HL-60 (cell line): ENCODE data around the gene FARSB.

Source experiments
- DNase-seq, 2 experiments: peaks; one replicate each; pipeline ENCODE4 v3.0.0-alpha.2; 2010 to 2020; ENCODE audit warnings: low read depth in 1 of 2, low spot score in 1 of 2
- H3K27ac ChIP-seq: fragments of 250-450 bp; sonication (Bioruptor Pico); replicated peaks from 2 replicates; pipeline ENCODE4 v1.5.1; 2020; ENCODE audit warnings: mild to moderate bottlenecking, moderate library complexity
- H3K27me3 ChIP-seq: fragments of 250-450 bp; sonication (Bioruptor Pico); 2 replicates; pipeline ENCODE4 v1.5.1; 2021; ENCODE audit warnings: mild to moderate bottlenecking, moderate library complexity; ENCODE audit not compliant: insufficient read depth, poor library complexity, severe bottlenecking
- H3K4me3 ChIP-seq: replicated peaks from 2 replicates; pipeline ENCODE4 v1.5.1; 2011; ENCODE audit warnings: mild to moderate bottlenecking, control low read depth, low read length; ENCODE audit not compliant: insufficient read depth
- CTCF ChIP-seq: IDR thresholded peaks from one replicate; pipeline ENCODE4 v1.5.1; 2011; ENCODE audit warnings: low read length, control low read depth, inconsistent platforms; ENCODE audit not compliant: insufficient read depth
- GABPA ChIP-seq: IDR thresholded peaks from 2 replicates; pipeline ENCODE4 v1.6.1; 2012; ENCODE audit warnings: low read depth
- POLR2AphosphoS5 ChIP-seq: IDR thresholded peaks from 2 replicates; pipeline ENCODE4 v1.6.1; 2012; ENCODE audit warnings: low read depth
- REST ChIP-seq: IDR thresholded peaks from 2 replicates; pipeline ENCODE4 v1.6.1; 2012; ENCODE audit warnings: low read depth; ENCODE audit not compliant: insufficient replicate concordance
- SPI1 ChIP-seq: IDR thresholded peaks from 2 replicates; pipeline ENCODE4 v1.6.1; 2012; ENCODE audit warnings: low read depth, mild to moderate bottlenecking, borderline replicate concordance

Gene FARSB

DNA sequence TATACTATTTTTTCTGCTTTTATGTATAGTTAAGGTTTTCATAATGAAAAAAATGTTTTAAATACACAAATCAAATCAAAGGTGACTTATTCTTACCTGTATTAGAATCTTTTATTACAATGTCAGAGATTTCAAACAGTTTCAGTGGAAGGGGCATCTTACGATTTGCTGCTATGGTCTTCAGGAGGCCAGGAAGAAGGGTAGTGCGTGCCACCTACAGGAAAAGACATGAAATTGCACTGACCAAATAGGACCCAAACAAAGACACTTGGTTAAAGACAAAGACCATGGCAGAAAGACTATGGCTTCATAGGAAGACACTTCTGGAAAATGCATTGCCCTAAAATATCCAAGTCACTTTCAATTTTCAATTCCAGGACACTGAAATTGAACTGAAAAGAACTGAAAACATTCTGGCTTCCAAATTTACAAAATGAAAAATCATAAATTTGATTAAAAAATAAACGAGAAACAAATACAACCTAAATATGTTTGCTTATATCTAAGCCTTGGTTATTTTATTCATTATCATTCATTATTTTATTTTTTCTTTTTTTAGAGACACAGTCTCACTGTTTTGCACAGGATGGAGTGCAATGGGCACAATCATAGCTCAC is 42.1 kb downstream of the FARSB start:
- Histone ChIP-seq H3K4me3 (no peak overlapping the region), H3K27me3 (no peaks in the 10 kb centered on the region), H3K27ac (no peak overlapping the region)
- peak in 1 of 2 experiments; percentile 32 for DNase-seq
- TF ChIP-seq POLR2AphosphoS5 (no peak), CTCF (peak; percentile 56)

DNA sequence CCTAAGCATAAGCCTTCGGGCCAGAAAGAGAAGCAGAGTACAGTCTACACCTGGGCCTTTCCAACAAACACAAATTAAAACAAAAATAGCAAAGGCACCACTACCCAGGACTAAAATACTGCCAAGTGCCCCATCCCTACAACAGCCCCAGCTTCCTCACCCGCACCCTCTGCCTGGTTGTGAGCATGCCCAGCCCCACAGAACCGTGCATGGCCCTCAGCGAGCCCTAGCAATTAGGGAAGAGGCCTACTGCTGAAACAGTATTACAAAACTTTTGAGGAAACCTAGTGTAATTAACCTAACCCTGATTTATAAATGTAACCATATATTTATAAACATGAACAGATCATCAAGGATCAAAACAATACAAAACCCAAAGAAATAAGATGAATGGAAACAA is 44.2 kb downstream of the FARSB start:
- no peak overlapping the region for H3K4me3 ChIP-seq
- DNase-seq, result peak in 1 of 2 experiments; percentile 72
- H3K27me3 ChIP-seq, result no peaks in the 10 kb centered on the region
- TF ChIP-seq GABPA (no peak), SPI1 (peak; percentile 54; the same call in 1 of the 2 replicates)
- no peak overlapping the region for H3K27ac ChIP-seq

DNA sequence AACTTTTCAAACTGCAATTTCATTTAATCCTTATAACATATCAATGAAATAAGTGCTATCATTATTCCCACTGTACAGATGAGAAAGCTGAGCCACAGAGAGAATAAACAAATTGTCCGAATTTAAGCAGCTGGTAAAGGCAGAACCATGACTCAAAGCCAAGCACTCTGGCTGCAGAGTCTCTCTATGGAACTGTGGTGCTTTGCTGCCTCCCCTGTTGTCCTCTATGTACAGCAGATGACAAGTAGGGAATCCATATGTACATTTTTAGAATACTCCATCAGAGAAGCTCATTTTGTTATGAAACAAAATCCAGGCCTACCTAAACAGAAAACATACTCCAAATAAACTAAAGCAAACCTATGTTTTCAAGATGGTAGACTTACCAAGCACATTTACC is 45.1 kb downstream of the FARSB start:
- no peak for TF ChIP-seq CTCF
- no peak for TF ChIP-seq SPI1
- no peak for TF ChIP-seq POLR2AphosphoS5
- no peak for TF ChIP-seq GABPA
- TF ChIP-seq REST, result no peak
- H3K27ac ChIP-seq, result no peak overlapping the region
- DNase-seq, result no peak
- H3K4me3 ChIP-seq, result no peak overlapping the region
- no peaks in the 10 kb centered on the region for H3K27me3 ChIP-seq

- no peak overlapping the region for H3K27ac ChIP-seq
- H3K27me3 ChIP-seq, result no peaks in the 10 kb centered on the region
- DNase-seq, result peak in 1 of 2 experiments; percentile 2
- H3K4me3 ChIP-seq, result no peak overlapping the region
- no peak for TF ChIP-seq CTCF
- no peak for TF ChIP-seq POLR2AphosphoS5
- TF ChIP-seq SPI1, result no peak
- no peak for TF ChIP-seq REST
- TF ChIP-seq GABPA, result no peak
These were observed 46.5 kb downstream of the FARSB start for GRCh38 chr2:222609381-222609780.
